CD4-positive, alpha-beta T cell (primary cell): ENCODE results near the gene FADS1. TPM values are rescaled to one million over a fixed set of nuclear protein-coding genes. Genes with fewer than 3 reads are reported as not detected.

Experiments used
- ATAC-seq: fragments of 200-7000 bp; cut with Tn5 transposase; one replicate; pipeline ENCODE4 v1.10.0; 2022; ENCODE audit warnings: mild to moderate bottlenecking; ENCODE audit not compliant: poor library complexity
- CTCF ChIA-PET: fragments of 350-600 bp; sonication (Branson Sonifier 250); formaldehyde crosslinking; loops from one replicate; lab custom pipeline; 2021; ENCODE audit warnings: antibody characterized with exemption, inconsistent platforms; lab: Charles Lee
- POLR2A ChIA-PET: fragments of 350-600 bp; sonication (Branson Sonifier 250); formaldehyde crosslinking; loops from one replicate; lab custom pipeline; 2021; ENCODE audit warnings: antibody characterized with exemption, inconsistent platforms; lab: Charles Lee
- DNase-seq, 14 experiments: peaks; one replicate each; pipeline ENCODE4 v3.0.0-alpha.2; 2013 to 2020; ENCODE audit warnings: mixed read lengths in 2 of 14
- H3K27ac ChIP-seq, 2 donors: one replicate each; pipeline versions ENCODE4 v1.5.1 to v1.7.0; 2013; ENCODE audit warnings: low read length in 2 of 2, low read depth in 1 of 2, mild to moderate bottlenecking in 1 of 2
- H3K27me3 ChIP-seq, 2 experiments: 1 replicate in 1 of 2; 2 replicates in 1 of 2; pipeline versions ENCODE4 v1.6.1 to v1.7.0; 2013; ENCODE audit warnings: low read length in 2 of 2, control low read depth in 1 of 2, mild to moderate bottlenecking in 1 of 2, moderate library complexity in 1 of 2; ENCODE audit not compliant: insufficient read depth in 2 of 2, control insufficient read depth in 1 of 2
- H3K36me3 ChIP-seq: one replicate; pipeline ENCODE4 v1.6.1; 2013; ENCODE audit warnings: low read length, control low read depth; ENCODE audit not compliant: insufficient read depth
- H3K4me1 ChIP-seq: one replicate; pipeline ENCODE4 v1.6.1; 2013; ENCODE audit warnings: low read length, control low read depth; ENCODE audit not compliant: insufficient read depth
- H3K4me3 ChIP-seq: one replicate; pipeline ENCODE4 v1.5.1; 2013; ENCODE audit warnings: mild to moderate bottlenecking, low read length, moderate library complexity
- H3K9me3 ChIP-seq, 2 experiments: 1 replicate in 1 of 2; 2 replicates in 1 of 2; pipeline versions ENCODE4 v1.6.1 to v1.7.0; 2013; ENCODE audit warnings: low read length in 2 of 2, mild to moderate bottlenecking in 2 of 2, control low read depth in 1 of 2, moderate library complexity in 1 of 2; ENCODE audit not compliant: control insufficient read depth in 1 of 2, insufficient read depth in 1 of 2
- H3K27ac Mint-ChIP-seq: one replicate; pipeline ENCODE4 v1.8.0; 2020; ENCODE audit warnings: mixed read lengths
- H3K27me3 Mint-ChIP-seq: one replicate; pipeline ENCODE4 v1.8.0; 2021; ENCODE audit warnings: mixed read lengths
- H3K36me3 Mint-ChIP-seq: one replicate; pipeline ENCODE4 v1.8.0; 2021; ENCODE audit warnings: low read depth, mixed read lengths
- H3K4me1 Mint-ChIP-seq: one replicate; pipeline ENCODE4 v1.8.0; 2021; ENCODE audit warnings: low read depth, mixed read lengths
- H3K4me3 Mint-ChIP-seq: one replicate; pipeline ENCODE4 v1.8.0; 2020; ENCODE audit warnings: mild to moderate bottlenecking, mixed read lengths
- H3K9me3 Mint-ChIP-seq: one replicate; pipeline ENCODE4 v1.8.0; 2020; ENCODE audit warnings: mixed read lengths
- intact Hi-C, 2 experiments: fragments of 100-400 bp; cut with DNase I in 1 of 2; cut with micrococcal nuclease in 1 of 2; formaldehyde crosslinking; loops; one replicate each; pipeline versions ENCODE4 v1.15.1 to v1.9.0; 2023 to 2025; cut with DNase I, micrococcal nuclease
- polyA plus RNA-seq, 2 donors: library from polyadenylated mRNA; unstranded; fragments of 120-200 nt; gene quantifications; one replicate each; pipeline ENCODE4 v1.2.1, GENCODE V29; 2013
- total RNA-seq, 174 experiments: library from RNA in 2 of 174; stranded (reverse) in 2 of 174; gene quantifications; one replicate each; pipeline ENCODE4 v1.2.3 and lab custom pipeline; 2021 to 2026
- TF ChIP-seq, protein P1 (sequence below): fragments of 200-600 bp; IDR thresholded peaks from one replicate; pipeline ENCODE4 v1.8.0; 2022; ENCODE audit warnings: antibody characterized with exemption, mild to moderate bottlenecking

FADS1 gene
- total RNA-seq (under 1 TPM; 0.56 to 0.77 TPM), total RNA-seq (lab: John Stamatoyannopoulos, UW) (0.48 to 42.0 (median 4.3) reads per million in 172 experiments)
- 1.5 TPM for polyA plus RNA-seq (2013, experiment 1 of 2)
- polyA plus RNA-seq (2013, experiment 2 of 2) = 1.9 TPM

DNA sequence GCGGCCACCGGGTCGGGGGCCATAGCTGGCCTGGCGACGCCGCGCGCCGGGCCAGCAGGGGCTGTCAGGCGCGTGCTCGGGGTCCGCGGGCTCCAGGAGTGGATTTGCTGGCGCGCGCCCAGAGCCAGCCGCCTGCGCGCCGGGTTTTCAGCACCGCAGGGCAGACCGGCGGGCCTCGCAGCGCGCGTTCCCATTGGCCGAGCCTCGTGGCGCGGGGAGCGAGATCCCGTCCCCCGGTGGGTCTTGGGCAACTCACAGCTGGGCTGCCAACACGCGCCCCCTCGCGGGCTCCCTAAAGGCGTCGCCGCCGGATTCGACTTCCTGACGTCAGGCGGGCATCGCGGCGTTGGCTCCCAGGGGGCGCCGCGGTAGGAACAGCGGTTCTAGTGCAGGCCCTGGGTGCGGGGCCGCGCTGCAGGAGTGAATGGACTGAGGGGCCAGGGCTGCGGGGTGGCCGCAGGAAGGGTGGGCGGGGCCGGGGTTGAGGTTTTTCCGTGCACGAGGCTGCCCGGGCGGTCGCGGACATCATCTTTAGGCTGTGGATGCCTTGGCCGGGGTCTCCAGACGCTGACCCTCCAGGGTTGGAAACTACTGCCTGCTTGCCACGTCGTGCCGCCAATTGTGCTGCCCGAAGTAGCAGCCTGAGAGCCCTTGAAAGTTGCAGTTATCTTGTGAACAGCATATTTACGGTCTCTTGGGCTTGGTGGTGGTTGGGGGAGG is at the start of gene FADS1:
FADS1 (minus strand) TSS at position 268 of the 720 bp plus-strand sequence; CDS start at position 194, 74 bp downstream.
- Mint-ChIP-seq H3K4me3 (peak within 1 kb of the TSS; percentile 89), H3K9me3 (no peaks in the 10 kb centered on the region), H3K27me3 (peaks cover 59% of the 10 kb centered on the region), H3K4me1 (peaks cover 13% of the 10 kb centered on the region), H3K36me3 (no peaks in the 10 kb centered on the region), H3K27ac (no peak within 1 kb of the TSS)
- ChIA-PET CTCF (interaction anchor here (0.7 to 6.7 kb wide), 4 partner anchors 9 to 291 kb away, joined by 3 to 50 read pairs (median 10); partner anchors contain the start of gene FADS2), POLR2A (interaction anchor here (1.4 kb wide), 1 partner anchor 20 kb away, joined by 6 read pairs; no protein-coding TSS in a partner anchor)
- H3K9me3 ChIP-seq = peaks cover 0 to 7% of the 10 kb centered on the region in 2 experiments
- DNase-seq = peak; percentile 38 to 87 (median 58)
- H3K36me3 ChIP-seq = no peaks in the 10 kb centered on the region
- peak within 1 kb of the TSS; percentile 71 for H3K4me3 ChIP-seq
- TF ChIP-seq, protein P1, sequence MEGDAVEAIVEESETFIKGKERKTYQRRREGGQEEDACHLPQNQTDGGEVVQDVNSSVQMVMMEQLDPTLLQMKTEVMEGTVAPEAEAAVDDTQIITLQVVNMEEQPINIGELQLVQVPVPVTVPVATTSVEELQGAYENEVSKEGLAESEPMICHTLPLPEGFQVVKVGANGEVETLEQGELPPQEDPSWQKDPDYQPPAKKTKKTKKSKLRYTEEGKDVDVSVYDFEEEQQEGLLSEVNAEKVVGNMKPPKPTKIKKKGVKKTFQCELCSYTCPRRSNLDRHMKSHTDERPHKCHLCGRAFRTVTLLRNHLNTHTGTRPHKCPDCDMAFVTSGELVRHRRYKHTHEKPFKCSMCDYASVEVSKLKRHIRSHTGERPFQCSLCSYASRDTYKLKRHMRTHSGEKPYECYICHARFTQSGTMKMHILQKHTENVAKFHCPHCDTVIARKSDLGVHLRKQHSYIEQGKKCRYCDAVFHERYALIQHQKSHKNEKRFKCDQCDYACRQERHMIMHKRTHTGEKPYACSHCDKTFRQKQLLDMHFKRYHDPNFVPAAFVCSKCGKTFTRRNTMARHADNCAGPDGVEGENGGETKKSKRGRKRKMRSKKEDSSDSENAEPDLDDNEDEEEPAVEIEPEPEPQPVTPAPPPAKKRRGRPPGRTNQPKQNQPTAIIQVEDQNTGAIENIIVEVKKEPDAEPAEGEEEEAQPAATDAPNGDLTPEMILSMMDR = peak; percentile 67
- ATAC-seq = peak; percentile 64
- intact Hi-C loops = no loop called here
- H3K27me3 ChIP-seq = peaks cover 19 to 31% of the 10 kb centered on the region in 2 experiments
- no peak within 1 kb of the TSS for H3K27ac ChIP-seq
- peaks cover 26% of the 10 kb centered on the region for H3K4me1 ChIP-seq

DNA sequence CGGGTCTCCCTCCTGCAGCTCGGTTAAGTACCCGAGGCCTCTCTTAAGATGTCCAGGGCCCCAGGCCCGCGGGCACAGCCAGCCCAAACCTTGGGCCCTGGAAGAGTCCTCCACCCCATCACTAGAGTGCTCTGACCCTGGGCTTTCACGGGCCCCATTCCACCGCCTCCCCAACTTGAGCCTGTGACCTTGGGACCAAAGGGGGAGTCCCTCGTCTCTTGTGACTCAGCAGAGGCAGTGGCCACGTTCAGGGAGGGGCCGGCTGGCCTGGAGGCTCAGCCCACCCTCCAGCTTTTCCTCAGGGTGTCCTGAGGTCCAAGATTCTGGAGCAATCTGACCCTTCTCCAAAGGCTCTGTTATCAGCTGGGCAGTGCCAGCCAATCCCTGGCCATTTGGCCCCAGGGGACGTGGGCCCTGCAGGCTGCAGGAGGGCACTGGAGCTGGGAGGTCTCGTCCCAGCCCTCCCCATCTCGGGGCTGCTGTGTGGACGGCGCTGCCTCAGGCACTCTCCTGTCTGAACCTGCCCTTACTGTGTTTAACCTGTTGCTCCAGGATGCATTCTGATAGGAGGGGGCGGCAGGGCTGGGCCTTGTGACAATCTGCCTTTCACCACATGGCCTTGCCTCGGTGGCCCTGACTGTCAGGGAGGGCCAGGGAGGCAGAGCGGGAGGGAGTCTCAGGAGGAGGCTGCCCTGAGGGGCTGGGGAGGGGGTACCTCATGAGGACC is 49.6 kb upstream of the FADS1 start:
- Histone ChIP-seq H3K36me3 (no peaks in the 10 kb centered on the region), H3K27me3 (no peaks in the 10 kb centered on the region), H3K4me1 (peaks cover 6% of the 10 kb centered on the region), H3K4me3 (no peak overlapping the region), H3K9me3 (no peaks in the 10 kb centered on the region), H3K27ac (no peak overlapping the region)
- Mint-ChIP-seq H3K4me3 (no peak overlapping the region), H3K27ac (no peak overlapping the region), H3K27me3 (peaks cover 6% of the 10 kb centered on the region), H3K9me3 (no peaks in the 10 kb centered on the region), H3K4me1 (peaks cover 4% of the 10 kb centered on the region), H3K36me3 (no peaks in the 10 kb centered on the region)
- intact Hi-C loops = no loop called here
- no peak for DNase-seq
- ChIA-PET POLR2A (no interaction called here), CTCF (interaction anchor here (1.8 kb wide), 1 partner anchor 215 kb away, joined by 4 read pairs; no protein-coding TSS in a partner anchor)
- ATAC-seq = no peak
- TF ChIP-seq, protein P1 = no peak

DNA sequence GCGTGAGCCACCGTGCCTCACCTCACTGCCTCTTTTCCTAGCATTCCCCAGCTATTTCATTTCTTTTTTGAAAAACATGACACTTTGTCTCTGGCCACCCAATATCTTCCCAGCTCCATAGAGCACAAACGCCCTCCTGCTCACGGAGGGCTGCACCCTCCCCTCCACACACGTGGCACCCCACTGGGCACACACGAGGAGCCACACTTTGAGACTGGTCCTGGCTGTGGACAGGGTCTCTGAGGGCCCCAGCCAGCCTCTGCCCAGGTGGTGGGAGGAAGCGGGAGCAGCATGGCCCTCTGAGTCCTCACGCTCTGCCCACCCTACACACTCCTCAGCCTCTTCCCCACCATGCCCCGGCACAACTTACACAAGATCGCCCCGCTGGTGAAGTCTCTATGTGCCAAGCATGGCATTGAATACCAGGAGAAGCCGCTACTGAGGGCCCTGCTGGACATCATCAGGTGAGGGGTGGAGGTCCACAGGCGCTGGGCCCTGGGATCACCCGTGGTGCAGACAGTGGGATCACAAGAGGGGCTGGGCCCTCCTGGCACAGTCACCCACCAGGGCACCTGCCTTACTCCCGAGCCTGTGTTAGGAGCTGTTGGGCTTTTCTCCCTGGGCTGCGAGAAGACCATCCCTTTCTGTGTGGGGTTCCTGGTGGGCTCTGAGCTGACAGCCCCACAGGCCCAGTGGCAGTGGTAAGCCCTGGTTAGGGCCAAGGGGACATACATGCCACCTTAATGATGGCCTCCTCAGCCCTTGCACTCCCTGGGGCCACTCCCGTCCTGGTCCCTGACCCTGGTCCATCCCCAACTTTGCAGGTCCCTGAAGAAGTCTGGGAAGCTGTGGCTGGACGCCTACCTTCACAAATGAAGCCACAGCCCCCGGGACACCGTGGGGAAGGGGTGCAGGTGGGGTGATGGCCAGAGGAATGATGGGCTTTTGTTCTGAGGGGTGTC is 48.3 kb upstream of the FADS1 start:
- no peak for DNase-seq
- TF ChIP-seq, protein P1 = no peak
- intact Hi-C loops = loop anchor here in 1 of 2 experiments (5.0 kb wide), 1 partner anchor 57 kb away; no protein-coding TSS in a partner anchor
- H3K4me3 ChIP-seq = no peak overlapping the region
- POLR2A ChIA-PET = no interaction called here
- H3K9me3 ChIP-seq = no peaks in the 10 kb centered on the region
- CTCF ChIA-PET = no interaction called here
- no peaks in the 10 kb centered on the region for H3K9me3 Mint-ChIP-seq
- no peaks in the 10 kb centered on the region for H3K27me3 Mint-ChIP-seq
- H3K4me1 Mint-ChIP-seq = no peaks in the 10 kb centered on the region
- H3K27ac ChIP-seq = no peak overlapping the region
- H3K36me3 ChIP-seq = no peaks in the 10 kb centered on the region
- no peak overlapping the region for H3K4me3 Mint-ChIP-seq
- H3K27ac Mint-ChIP-seq = no peak overlapping the region
- no peak for ATAC-seq
- no peaks in the 10 kb centered on the region for H3K36me3 Mint-ChIP-seq
- H3K27me3 ChIP-seq = no peaks in the 10 kb centered on the region
- H3K4me1 ChIP-seq = no peaks in the 10 kb centered on the region
